ENCODE results near the gene SRM. TPM values are rescaled to one million over a fixed set of nuclear protein-coding genes. Genes with fewer than 3 reads are reported as not detected.
"Not testable (repeated sequence)": the region's sequence is repeated elsewhere in the genome, so short reads cannot be mapped to it uniquely, and the experiment has no call there.

The SRM gene
- total and polyA plus RNA-seq, 2 donors (not counting 1 experiment from before 2014, with no cell fraction given), result 13.0 to 95.4 TPM

DNA sequence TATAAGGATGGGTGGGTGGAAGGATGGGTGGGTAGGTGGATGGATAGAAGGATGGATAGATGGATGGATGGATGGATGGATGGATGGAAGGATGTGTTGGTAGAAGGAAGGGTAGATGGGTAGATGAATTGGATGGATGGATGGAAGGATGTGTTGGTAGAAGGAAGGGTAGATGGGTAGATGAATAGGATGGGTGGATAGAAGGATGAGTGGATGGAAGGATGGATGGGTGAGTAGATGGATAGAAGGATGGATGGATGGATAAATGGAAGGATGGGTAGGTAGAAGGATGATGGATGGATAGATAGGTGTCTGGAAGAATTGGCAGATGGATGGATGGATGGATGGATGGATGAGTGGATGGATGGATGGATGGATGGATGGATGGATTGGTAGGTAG lies 18.8 kb downstream of the SRM start:
- Histone ChIP-seq H3K9ac (ENCODE audit: insufficient read depth, low read length) (no peak overlapping the region), H3K27me3 (ENCODE audit: control insufficient read depth, insufficient read depth, low read length) (peaks cover 6% of the 10 kb centered on the region), H3K79me2 (ENCODE audit: control insufficient read depth, insufficient read depth, low read length) (no peaks in the 10 kb centered on the region), H3K9me3 (ENCODE audit: control insufficient read depth, insufficient read depth, low read depth, low read length) (no peaks in the 10 kb centered on the region), H3K27ac (ENCODE audit: insufficient read depth, low read length) (no peak overlapping the region), H2AFZ (ENCODE audit: low read length) (no peak overlapping the region), H3K4me1 (ENCODE audit: control insufficient read depth, extremely low read depth, insufficient read depth, low read length) (no peaks in the 10 kb centered on the region), H3K36me3 (ENCODE audit: control insufficient read depth, insufficient read depth, low read length) (no peaks in the 10 kb centered on the region), H3K4me3 (replicated peaks in 1 of 4; ENCODE audit: control extremely low read depth in 1 of 4, insufficient read depth in 1 of 4, low read depth in 3 of 4, low read length in 4 of 4) (no peak overlapping the region), H3K4me2 (ENCODE audit: extremely low read depth, insufficient read depth, low read length) (no peak overlapping the region), H4K20me1 (ENCODE audit: control insufficient read depth, extremely low read depth, insufficient read depth, low read length) (no peaks in the 10 kb centered on the region)
- no peak for DNase-seq (ENCODE audit: low read depth in 2 of 2)
- TF ChIP-seq, protein P1, sequence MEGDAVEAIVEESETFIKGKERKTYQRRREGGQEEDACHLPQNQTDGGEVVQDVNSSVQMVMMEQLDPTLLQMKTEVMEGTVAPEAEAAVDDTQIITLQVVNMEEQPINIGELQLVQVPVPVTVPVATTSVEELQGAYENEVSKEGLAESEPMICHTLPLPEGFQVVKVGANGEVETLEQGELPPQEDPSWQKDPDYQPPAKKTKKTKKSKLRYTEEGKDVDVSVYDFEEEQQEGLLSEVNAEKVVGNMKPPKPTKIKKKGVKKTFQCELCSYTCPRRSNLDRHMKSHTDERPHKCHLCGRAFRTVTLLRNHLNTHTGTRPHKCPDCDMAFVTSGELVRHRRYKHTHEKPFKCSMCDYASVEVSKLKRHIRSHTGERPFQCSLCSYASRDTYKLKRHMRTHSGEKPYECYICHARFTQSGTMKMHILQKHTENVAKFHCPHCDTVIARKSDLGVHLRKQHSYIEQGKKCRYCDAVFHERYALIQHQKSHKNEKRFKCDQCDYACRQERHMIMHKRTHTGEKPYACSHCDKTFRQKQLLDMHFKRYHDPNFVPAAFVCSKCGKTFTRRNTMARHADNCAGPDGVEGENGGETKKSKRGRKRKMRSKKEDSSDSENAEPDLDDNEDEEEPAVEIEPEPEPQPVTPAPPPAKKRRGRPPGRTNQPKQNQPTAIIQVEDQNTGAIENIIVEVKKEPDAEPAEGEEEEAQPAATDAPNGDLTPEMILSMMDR (conservative IDR thresholded peaks at IDR 0.05 in 1 of 2, IDR thresholded peaks at IDR 0.05 in 1 of 2; ENCODE audit: low read depth in 1 of 2, low read length in 2 of 2), result no peak
- no peak for TF ChIP-seq EZH2 (IDR thresholded peaks at IDR 0.05; ENCODE audit: low read length, missing control alignments)

GRCh38 chr1:11040105-11040429 lies 19.8 kb downstream of the SRM start:
- H3K9me3 ChIP-seq (ENCODE audit: control insufficient read depth, insufficient read depth, low read depth, low read length); H3K4me1 ChIP-seq (ENCODE audit: control insufficient read depth, extremely low read depth, insufficient read depth, low read length); H3K79me2 ChIP-seq (ENCODE audit: control insufficient read depth, insufficient read depth, low read length); H3K36me3 ChIP-seq (ENCODE audit: control insufficient read depth, insufficient read depth, low read length); H3K4me2 ChIP-seq (ENCODE audit: extremely low read depth, insufficient read depth, low read length); H4K20me1 ChIP-seq (ENCODE audit: control insufficient read depth, extremely low read depth, insufficient read depth, low read length); DNase-seq (ENCODE audit: low read depth in 2 of 2); H3K4me3 ChIP-seq (replicated peaks in 1 of 4; ENCODE audit: control extremely low read depth in 1 of 4, insufficient read depth in 1 of 4, low read depth in 3 of 4, low read length in 4 of 4); H3K27me3 ChIP-seq (ENCODE audit: control insufficient read depth, insufficient read depth, low read length); H3K27ac ChIP-seq (ENCODE audit: insufficient read depth, low read length); H3K9ac ChIP-seq (ENCODE audit: insufficient read depth, low read length); H2AFZ ChIP-seq (ENCODE audit: low read length): not testable (repeated sequence)

GRCh38 chr1:11039351-11040104 lies 20.3 kb downstream of the SRM start:
- Histone ChIP-seq H3K27ac (ENCODE audit: insufficient read depth, low read length) (no peak overlapping the region), H3K4me3 (replicated peaks in 1 of 4; ENCODE audit: control extremely low read depth in 1 of 4, insufficient read depth in 1 of 4, low read depth in 3 of 4, low read length in 4 of 4) (no peak overlapping the region), H3K9ac (ENCODE audit: insufficient read depth, low read length) (no peak overlapping the region), H4K20me1 (ENCODE audit: control insufficient read depth, extremely low read depth, insufficient read depth, low read length) (no peaks in the 10 kb centered on the region), H3K79me2 (ENCODE audit: control insufficient read depth, insufficient read depth, low read length) (no peaks in the 10 kb centered on the region), H2AFZ (ENCODE audit: low read length) (no peak overlapping the region), H3K36me3 (ENCODE audit: control insufficient read depth, insufficient read depth, low read length) (no peaks in the 10 kb centered on the region), H3K4me1 (ENCODE audit: control insufficient read depth, extremely low read depth, insufficient read depth, low read length) (no peaks in the 10 kb centered on the region), H3K27me3 (ENCODE audit: control insufficient read depth, insufficient read depth, low read length) (peaks cover 6% of the 10 kb centered on the region), H3K9me3 (ENCODE audit: control insufficient read depth, insufficient read depth, low read depth, low read length) (no peaks in the 10 kb centered on the region), H3K4me2 (ENCODE audit: extremely low read depth, insufficient read depth, low read length) (no peak overlapping the region)
- TF ChIP-seq EZH2 (IDR thresholded peaks at IDR 0.05; ENCODE audit: low read length, missing control alignments), result no peak
- TF ChIP-seq, protein P1 (conservative IDR thresholded peaks at IDR 0.05 in 1 of 2, IDR thresholded peaks at IDR 0.05 in 1 of 2; ENCODE audit: low read depth in 1 of 2, low read length in 2 of 2), result no peak
- no peak for DNase-seq (ENCODE audit: low read depth in 2 of 2)

Data from fibroblast of lung (primary cell).